NB4 (cell line): ENCODE data around the gene IFNK.

Source experiments
- CTCF ChIP-seq: IDR thresholded peaks from one replicate; pipeline ENCODE4 v1.5.1; 2012; ENCODE audit warnings: low read depth, low read length
- MAX ChIP-seq: IDR thresholded peaks from 2 replicates; pipeline ENCODE4 v1.6.1; 2011; ENCODE audit warnings: low read depth, low read length
- POLR2A ChIP-seq: IDR thresholded peaks from 2 replicates; pipeline ENCODE4 v1.6.1; 2011; ENCODE audit warnings: mild to moderate bottlenecking; ENCODE audit not compliant: insufficient read length; ENCODE audit errors: extremely low read depth

DNA sequence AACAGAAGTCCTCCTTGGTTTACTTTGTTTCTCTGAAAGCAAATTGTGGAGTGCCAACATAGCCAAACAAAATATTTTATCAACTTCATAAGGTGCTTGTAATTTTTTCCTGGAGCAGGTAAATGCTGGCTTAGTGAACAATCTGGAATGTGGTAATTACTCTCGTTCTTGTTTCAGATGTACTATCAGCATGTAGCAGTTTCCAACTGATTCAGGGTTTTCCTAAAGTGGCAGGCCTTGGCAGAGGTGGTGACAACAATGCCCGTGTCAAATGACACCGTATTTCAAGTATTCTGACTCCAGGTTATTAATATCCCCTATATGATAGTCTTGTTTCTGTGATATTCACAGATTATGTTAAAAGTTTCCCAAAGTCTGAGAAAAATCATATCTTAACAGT is 48.0 kb downstream of the IFNK start:
- TF ChIP-seq CTCF (no peak), POLR2A (no peak), MAX (no peak)
